Activated CD8-positive, alpha-beta T cell treated with anti-CD3 and anti-CD28 coated beads for 36 hours (primary cell): ENCODE results near the gene ATP1A4. TPM values are rescaled to one million over a fixed set of nuclear protein-coding genes. Genes with fewer than 3 reads are reported as not detected.

Source experiments
- ATAC-seq: fragments of 200-7000 bp; cut with Tn5 transposase; one replicate; pipeline ENCODE4 v1.10.0; 2021; ENCODE audit warnings: mild to moderate bottlenecking, moderate library complexity
- CTCF ChIA-PET: fragments of 350-600 bp; sonication (Branson Sonifier 250); formaldehyde crosslinking; loops from one replicate; lab custom pipeline; 2021; ENCODE audit warnings: antibody characterized with exemption; lab: Charles Lee
- POLR2A ChIA-PET: fragments of 350-600 bp; sonication (Branson Sonifier 250); formaldehyde crosslinking; loops from one replicate; lab custom pipeline; 2021; ENCODE audit warnings: antibody characterized with exemption; lab: Charles Lee
- DNase-seq: peaks from one replicate; pipeline ENCODE4 v3.0.0-alpha.2; 2020
- H3K27ac Mint-ChIP-seq: one replicate; pipeline ENCODE4 v1.8.0; 2021; ENCODE audit warnings: mild to moderate bottlenecking, mixed read lengths
- H3K27me3 Mint-ChIP-seq: one replicate; pipeline ENCODE4 v1.8.0; 2021; ENCODE audit warnings: mixed read lengths
- H3K36me3 Mint-ChIP-seq: one replicate; pipeline ENCODE4 v1.8.0; 2021; ENCODE audit warnings: low read depth, mixed read lengths
- H3K4me1 Mint-ChIP-seq: one replicate; pipeline ENCODE4 v1.8.0; 2021; ENCODE audit warnings: low read depth, mixed read lengths
- H3K4me3 Mint-ChIP-seq: one replicate; pipeline ENCODE4 v1.8.0; 2021; ENCODE audit warnings: mild to moderate bottlenecking, moderate library complexity, mixed read lengths
- H3K9me3 Mint-ChIP-seq: one replicate; pipeline ENCODE4 v1.8.0; 2021; ENCODE audit warnings: mixed read lengths
- CTCF ChIP-seq: fragments of 200-600 bp; IDR thresholded peaks from one replicate; pipeline ENCODE4 v1.8.0; 2022; ENCODE audit warnings: antibody characterized with exemption, mild to moderate bottlenecking
- intact Hi-C: fragments of 100-400 bp; cut with micrococcal nuclease; formaldehyde crosslinking; loops from one replicate; pipeline ENCODE4 v1.10.0; 2022
- total RNA-seq, 2 experiments: library from RNA; stranded (reverse); gene quantifications; one replicate each; pipeline ENCODE4 v1.2.3, GENCODE V29; 2021

The ATP1A4 gene
- total RNA-seq, 2 experiments from 2014 or later = not detected

DNA sequence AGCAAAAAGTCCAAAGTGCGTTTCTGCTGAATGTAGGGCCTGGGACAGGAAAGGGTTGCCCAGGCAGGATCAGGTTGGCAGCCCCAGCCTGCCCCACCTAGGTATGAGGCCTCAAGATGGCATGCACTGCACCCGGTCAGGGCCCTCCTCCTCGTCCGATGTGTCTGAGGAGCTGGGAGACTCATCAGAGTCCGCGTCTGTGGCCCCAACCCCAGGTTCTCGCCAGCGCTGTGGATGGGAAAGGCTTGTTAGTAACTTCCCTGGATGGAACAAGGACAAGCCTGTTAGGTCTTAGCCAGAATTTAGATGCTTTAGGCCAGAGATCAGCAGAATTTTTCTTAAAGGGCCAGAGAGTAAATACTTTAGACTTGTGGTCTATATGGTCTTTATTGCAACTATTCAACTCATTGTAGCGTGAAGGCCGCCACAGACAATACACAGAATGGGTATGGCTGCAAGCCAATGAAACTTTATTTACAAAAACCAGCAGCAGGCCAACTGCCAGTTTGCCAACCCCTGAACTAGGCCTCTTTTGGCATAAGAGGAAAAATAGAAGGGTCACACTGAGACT lies 66.2 kb downstream of the ATP1A4 start:
- DNase-seq (no peak), ATAC-seq (no peak)
- Mint-ChIP-seq H3K36me3 (peaks cover 31% of the 10 kb centered on the region), H3K4me3 (no peak overlapping the region), H3K9me3 (no peaks in the 10 kb centered on the region), H3K4me1 (no peaks in the 10 kb centered on the region), H3K27ac (no peak overlapping the region), H3K27me3 (no peaks in the 10 kb centered on the region)
- TF ChIP-seq CTCF = no peak
- ChIA-PET POLR2A (no interaction called here), CTCF (interaction anchor here (1.4 to 2.2 kb wide), 2 partner anchors 11 to 34 kb away, joined by 3 to 10 read pairs; no protein-coding TSS in a partner anchor)
- intact Hi-C loops = no loop called here

DNA sequence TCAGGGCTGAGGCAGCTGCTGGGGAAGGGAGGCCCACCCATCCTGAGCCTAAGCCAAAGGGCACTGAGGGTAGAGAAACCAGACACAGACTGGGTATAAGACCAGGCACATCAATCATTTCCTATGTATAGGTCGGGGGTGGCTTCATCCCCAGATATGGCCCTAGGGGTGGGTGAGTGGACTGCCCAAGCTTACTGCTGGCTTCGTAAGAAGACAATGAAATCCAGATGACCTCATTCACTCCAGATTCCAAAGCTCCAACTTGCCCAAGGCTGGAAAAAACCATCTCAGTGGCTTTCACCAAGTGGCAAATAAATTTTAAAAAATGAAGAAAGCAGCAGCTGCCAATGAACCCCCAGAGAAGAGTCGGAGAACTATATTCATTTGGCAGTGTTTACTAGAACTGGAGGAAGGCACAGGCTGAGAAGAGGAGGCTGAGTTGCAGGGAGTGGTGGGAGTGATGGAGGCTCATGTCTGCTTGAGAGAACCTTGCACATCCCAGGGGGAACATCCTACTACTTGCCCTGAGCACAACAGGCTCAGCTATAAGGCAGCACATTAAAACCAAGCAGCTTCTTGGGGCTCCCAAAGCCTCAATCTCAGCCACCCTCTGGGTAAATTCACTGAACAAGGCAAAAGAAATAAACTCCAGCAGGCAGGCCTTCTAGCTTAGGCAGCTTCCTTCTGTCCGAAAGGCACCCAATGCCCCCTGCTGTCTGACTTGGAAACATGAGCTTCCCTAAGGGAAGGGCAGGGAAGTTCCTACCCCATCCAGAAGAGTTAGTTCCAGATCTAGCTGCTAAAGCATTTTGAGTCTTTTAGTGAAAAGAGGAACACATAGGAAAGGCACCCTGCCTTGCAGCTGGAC lies 67.9 kb downstream of the ATP1A4 start:
- POLR2A ChIA-PET = interaction anchor here (0.6 to 2.0 kb wide), 4 partner anchors 9 to 22 kb away, joined by 3 to 9 read pairs (median 3); no protein-coding TSS in a partner anchor
- CTCF ChIA-PET = interaction anchor here (0.9 to 3.9 kb wide), 12 partner anchors 14 to 173 kb away, joined by 3 to 20 read pairs (median 6); partner anchors contain the start of gene CASQ1
- H3K27ac Mint-ChIP-seq = no peak overlapping the region
- TF ChIP-seq CTCF = no peak
- intact Hi-C loops = no loop called here
- H3K27me3 Mint-ChIP-seq = no peaks in the 10 kb centered on the region
- no peaks in the 10 kb centered on the region for H3K4me1 Mint-ChIP-seq
- H3K36me3 Mint-ChIP-seq = peaks cover 21% of the 10 kb centered on the region
- no peaks in the 10 kb centered on the region for H3K9me3 Mint-ChIP-seq
- no peak overlapping the region for H3K4me3 Mint-ChIP-seq
- DNase-seq (no peak), ATAC-seq (no peak)

- DNase-seq (no peak), ATAC-seq (no peak)
- Mint-ChIP-seq H3K27ac (no peak overlapping the region), H3K36me3 (peaks cover 18% of the 10 kb centered on the region), H3K27me3 (no peaks in the 10 kb centered on the region), H3K9me3 (no peaks in the 10 kb centered on the region), H3K4me3 (no peak overlapping the region), H3K4me1 (no peaks in the 10 kb centered on the region)
- intact Hi-C loops = no loop called here
- ChIA-PET POLR2A (interaction anchor here (0.6 to 2.0 kb wide), 4 partner anchors 9 to 13 kb away, joined by 3 to 9 read pairs (median 3); no protein-coding TSS in a partner anchor), CTCF (interaction anchor here (0.9 to 3.9 kb wide), 9 partner anchors 13 to 119 kb away, joined by 3 to 20 read pairs (median 7); partner anchors contain the start of gene CASQ1)
- TF ChIP-seq CTCF = no peak
Measured at GRCh38 chr1:160220301-160220700, 68.9 kb downstream of the ATP1A4 start.

- intact Hi-C loops = no loop called here
- Mint-ChIP-seq H3K36me3 (peaks cover 12% of the 10 kb centered on the region), H3K4me1 (no peaks in the 10 kb centered on the region), H3K27ac (no peak overlapping the region), H3K27me3 (no peaks in the 10 kb centered on the region), H3K9me3 (no peaks in the 10 kb centered on the region), H3K4me3 (no peak overlapping the region)
- no peak for TF ChIP-seq CTCF
- CTCF ChIA-PET = interaction anchor here (1.6 to 3.9 kb wide), 5 partner anchors 28 to 120 kb away, joined by 4 to 20 read pairs (median 10); no protein-coding TSS in a partner anchor
- ATAC-seq (no peak), DNase-seq (no peak)
- POLR2A ChIA-PET = interaction anchor here (1.8 to 2.0 kb wide), 2 partner anchors 8 to 14 kb away, joined by 5 to 9 read pairs; no protein-coding TSS in a partner anchor
Measured at GRCh38 chr1:160221089-160221488, 69.7 kb downstream of the ATP1A4 start.
